Bone marrow (tissue), 2 donors: ENCODE measurements around the gene SLC13A3.

Experiments used
- DNase-seq, 2 donors: peaks; one replicate each; lab custom pipeline; 2025; lab: John Stamatoyannopoulos, UW

SLC13A3 gene

GRCh38 chr20:46605978-46606816, 45.1 kb downstream of the SLC13A3 start:
- DNase-seq, result no peak

GRCh38 chr20:46605181-46605580, 46.1 kb downstream of the SLC13A3 start:
- DNase-seq, result no peak

DNA sequence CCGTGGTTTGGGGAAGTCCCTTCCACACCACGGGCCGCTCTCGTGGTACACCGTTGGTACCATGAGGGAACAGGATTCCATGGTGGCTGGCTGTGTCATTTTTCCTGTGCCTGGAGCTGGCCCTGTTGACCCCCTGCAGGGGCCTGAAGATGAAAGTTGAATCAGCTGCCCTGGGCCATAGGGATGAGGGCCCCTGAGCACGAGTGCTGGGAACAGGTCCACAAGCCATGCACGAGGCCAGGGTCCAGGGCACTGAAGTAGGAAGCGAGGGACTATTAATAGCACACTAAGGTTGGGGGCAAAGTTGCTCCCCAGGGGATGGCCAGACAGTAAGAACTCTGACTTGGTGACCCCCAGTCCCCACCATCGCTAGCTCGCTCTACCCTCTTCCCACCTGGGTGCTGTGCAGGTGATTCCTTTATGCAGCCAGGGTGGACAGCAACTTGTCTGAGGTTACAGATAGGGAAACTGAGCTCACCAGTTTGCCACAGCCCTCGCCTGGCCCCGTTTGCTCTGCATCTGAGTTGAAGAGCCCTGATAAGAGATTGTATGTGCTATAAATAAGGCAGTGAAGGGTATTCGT, 46.6 kb downstream of the SLC13A3 start:
- no peak for DNase-seq

- no peak for DNase-seq
Observed at GRCh38 chr20:46602429-46602828, 48.8 kb downstream of the SLC13A3 start.

DNA sequence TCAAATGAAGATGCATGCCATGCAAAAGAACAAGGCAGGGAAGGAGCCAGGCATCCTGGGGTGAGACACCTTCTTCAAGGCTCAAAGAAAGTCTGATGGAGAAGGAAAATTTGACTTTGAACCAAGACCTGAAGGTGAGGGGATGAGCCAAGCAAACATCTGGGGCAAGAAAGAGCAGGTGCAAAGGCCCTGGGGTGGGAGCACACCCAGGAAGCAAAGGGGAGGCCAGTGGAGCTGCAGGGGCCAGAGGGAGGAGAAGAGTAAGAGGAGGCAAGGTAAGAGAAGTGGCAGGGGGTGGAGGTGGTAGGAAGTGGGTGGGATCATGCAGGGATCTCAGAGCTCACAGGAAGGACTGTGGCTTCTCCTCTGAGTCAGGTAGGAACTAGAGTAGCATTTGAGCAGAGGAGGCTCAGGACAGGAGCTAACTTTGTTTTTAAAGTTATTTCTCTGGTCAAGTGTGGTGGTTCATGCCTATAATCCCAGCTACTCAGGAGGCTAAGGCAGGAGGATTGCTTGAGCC, 49.6 kb downstream of the SLC13A3 start:
- no peak for DNase-seq

DNA sequence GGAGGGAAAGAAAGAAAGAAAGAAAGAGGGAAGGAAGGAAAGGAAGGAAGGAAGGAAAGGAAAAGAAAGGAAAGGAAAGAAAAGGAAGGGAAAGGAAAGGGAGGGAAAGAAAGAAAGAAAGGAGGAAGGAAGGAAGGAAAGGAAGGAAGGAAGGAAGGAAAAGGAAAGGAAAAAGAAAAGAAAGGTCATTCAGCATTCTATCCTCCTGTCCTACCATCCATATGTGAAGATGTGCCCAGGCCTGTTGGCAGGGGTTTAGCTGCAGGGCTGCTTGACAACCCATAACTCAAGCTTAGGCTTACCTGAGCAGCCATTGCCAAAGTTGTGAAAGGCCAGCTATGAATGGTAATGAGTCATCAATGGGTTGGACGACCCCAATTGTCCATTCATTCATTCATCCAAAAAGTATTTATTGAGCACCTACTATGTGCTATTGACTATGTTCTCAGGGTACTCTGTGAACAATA, 50.9 kb downstream of the SLC13A3 start:
- DNase-seq, result no peak

GRCh38 chr20:46599227-46599987, 51.9 kb downstream of the SLC13A3 start:
- DNase-seq, result no peak

GRCh38 chr20:46595933-46596332, 55.3 kb downstream of the SLC13A3 start:
- no peak for DNase-seq

- no peak for DNase-seq
Observed at GRCh38 chr20:46594725-46595124, 56.5 kb downstream of the SLC13A3 start.

GRCh38 chr20:46592580-46593362, 58.5 kb downstream of the SLC13A3 start:
- no peak for DNase-seq

DNA sequence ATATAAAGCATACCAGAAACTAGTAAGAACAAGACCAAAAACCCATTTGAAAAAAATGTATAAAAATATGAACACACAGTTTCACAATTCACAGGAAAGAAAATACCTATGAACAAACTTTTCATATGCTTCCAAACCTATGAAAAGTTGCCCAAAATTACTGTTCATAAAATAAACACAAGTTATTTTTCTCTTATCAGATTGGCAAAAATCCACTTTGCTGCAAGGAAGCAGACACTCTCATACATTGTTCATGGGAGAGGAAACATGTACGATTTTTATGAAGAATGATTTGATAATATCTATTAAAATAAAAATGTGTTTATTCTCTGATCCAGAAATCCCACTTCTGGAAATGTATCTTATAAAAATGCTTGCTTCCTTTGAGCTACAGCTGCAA, 60.8 kb downstream of the SLC13A3 start:
- no peak for DNase-seq

- no peak for DNase-seq
Observed at GRCh38 chr20:46588532-46589511, 62.4 kb downstream of the SLC13A3 start.

DNA sequence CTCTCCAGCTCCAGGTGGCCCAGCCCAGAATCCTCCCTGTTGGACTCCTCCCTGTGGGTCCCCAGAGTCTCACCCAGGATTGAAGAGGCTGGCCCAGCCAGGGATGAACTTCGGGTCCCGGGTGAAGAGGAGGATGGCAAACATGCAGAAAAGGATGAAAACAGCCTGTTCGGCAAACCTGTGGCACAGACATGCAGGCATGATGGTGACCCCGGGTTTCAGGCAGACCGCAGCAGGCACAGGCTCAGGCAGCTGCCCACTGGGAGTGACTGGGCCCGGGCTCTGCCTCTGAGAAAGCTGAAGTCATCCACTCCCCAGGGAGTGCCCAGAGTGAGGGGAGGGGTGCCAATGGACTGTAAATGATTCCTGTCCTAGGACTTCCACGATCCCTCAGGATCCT, 63.3 kb downstream of the SLC13A3 start:
- no peak for DNase-seq

GRCh38 chr20:46586724-46587123, 64.5 kb downstream of the SLC13A3 start:
- no peak for DNase-seq

GRCh38 chr20:46584508-46584907, 66.8 kb downstream of the SLC13A3 start:
- DNase-seq, result no peak

GRCh38 chr20:46583411-46584214, 67.6 kb downstream of the SLC13A3 start:
- DNase-seq, result no peak

DNA sequence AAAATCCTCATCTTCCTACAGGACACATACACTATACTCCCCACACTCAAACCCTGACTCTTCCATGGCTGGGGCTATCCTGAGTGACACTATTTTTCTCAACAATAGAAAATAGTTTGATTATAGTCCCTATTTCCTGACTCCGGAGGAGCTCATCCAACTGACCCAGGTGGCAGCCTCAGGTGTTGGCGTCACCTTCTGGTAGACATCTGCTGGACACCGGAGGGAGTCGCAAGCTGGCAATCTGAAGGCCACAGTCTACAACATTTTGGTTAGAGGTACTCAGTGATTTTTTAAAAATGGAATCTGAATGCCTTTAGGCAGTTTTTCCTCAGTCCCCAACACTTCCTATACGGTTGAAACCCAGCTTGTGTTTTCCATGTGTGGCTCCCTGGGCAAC, 68.6 kb downstream of the SLC13A3 start:
- no peak for DNase-seq

DNA sequence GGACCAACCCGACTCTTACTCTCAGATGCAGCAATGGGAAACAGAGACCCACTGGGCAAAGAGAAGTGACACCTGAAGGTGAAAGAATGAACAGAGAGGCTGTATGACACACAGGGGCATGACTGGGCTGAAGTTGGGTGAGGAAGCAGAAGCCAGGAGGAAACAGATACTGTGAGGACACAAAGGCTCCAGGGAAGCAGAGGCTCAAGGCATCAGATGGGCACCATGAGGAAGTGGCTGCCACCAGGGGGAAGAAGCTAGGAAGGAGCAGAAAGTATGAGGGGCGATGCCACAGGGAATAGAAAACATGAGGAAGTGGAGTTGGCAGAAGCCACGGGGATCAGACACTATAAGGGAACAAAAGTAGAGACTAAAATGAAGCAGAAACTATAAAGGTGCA, 69.9 kb downstream of the SLC13A3 start:
- DNase-seq, result no peak

- DNase-seq, result no peak
Observed at GRCh38 chr20:46580613-46581205, 70.5 kb downstream of the SLC13A3 start.
